ENCODE measurements around the gene ATM.
"Not testable (repeated sequence)": the region's sequence is repeated elsewhere in the genome, so short reads cannot be mapped to it uniquely, and the experiment has no call there.

Gene ATM

DNA sequence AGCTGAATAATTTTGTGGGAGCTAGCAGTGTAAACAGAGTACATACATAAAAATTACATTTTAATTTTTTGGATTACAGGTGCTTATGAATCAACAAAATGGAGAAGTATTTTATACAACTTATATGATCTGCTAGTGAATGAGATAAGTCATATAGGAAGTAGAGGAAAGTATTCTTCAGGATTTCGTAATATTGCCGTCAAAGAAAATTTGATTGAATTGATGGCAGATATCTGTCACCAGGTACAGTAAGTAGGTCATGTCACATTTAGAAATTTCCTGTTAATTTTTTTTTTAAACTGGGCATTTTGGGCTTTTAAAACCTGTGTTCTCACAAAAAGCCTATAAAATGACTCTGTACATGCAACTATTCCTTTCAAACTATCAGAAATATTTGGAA is 24.0 kb downstream of the ATM start:
- peaks cover 25% of the 10 kb centered on the region for H3K36me3 ChIP-seq
- H3K27me3 ChIP-seq: no peaks in the 10 kb centered on the region
- no peak for DNase-seq
- TF ChIP-seq, protein P1, sequence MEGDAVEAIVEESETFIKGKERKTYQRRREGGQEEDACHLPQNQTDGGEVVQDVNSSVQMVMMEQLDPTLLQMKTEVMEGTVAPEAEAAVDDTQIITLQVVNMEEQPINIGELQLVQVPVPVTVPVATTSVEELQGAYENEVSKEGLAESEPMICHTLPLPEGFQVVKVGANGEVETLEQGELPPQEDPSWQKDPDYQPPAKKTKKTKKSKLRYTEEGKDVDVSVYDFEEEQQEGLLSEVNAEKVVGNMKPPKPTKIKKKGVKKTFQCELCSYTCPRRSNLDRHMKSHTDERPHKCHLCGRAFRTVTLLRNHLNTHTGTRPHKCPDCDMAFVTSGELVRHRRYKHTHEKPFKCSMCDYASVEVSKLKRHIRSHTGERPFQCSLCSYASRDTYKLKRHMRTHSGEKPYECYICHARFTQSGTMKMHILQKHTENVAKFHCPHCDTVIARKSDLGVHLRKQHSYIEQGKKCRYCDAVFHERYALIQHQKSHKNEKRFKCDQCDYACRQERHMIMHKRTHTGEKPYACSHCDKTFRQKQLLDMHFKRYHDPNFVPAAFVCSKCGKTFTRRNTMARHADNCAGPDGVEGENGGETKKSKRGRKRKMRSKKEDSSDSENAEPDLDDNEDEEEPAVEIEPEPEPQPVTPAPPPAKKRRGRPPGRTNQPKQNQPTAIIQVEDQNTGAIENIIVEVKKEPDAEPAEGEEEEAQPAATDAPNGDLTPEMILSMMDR (IDR thresholded peaks at IDR 0.05; ENCODE audit: low read depth, low read length): no peak
- H3K9me3 ChIP-seq: no peaks in the 10 kb centered on the region
- H3K4me3 ChIP-seq (ENCODE audit: low read depth, low read length): no peak overlapping the region
- no peaks in the 10 kb centered on the region for H3K4me1 ChIP-seq

DNA sequence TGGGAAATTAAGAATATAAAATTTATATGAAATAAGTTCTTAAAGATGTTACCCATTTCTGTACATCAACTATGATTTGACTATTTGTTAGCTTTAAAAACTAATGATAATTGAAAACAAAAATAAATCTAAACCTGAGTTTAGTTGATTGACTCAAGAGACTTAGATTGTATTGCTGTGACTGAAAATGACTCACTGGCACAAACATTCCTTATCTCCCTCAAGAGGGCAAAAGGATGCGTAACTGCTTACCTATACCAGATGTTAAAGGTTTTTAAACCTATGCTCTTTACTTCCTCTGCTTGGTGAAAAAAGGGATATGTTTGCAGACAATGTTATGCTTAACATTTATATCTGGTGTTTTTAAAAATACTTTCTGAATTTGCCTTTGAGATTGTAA is 30.3 kb downstream of the ATM start:
- no peaks in the 10 kb centered on the region for H3K9me3 ChIP-seq
- H3K4me1 ChIP-seq: no peaks in the 10 kb centered on the region
- H3K4me3 ChIP-seq (ENCODE audit: low read depth, low read length): no peak overlapping the region
- H3K27me3 ChIP-seq: no peaks in the 10 kb centered on the region
- TF ChIP-seq, protein P1 (IDR thresholded peaks at IDR 0.05; ENCODE audit: low read depth, low read length): no peak
- DNase-seq: no peak
- peaks cover 53% of the 10 kb centered on the region for H3K36me3 ChIP-seq

DNA sequence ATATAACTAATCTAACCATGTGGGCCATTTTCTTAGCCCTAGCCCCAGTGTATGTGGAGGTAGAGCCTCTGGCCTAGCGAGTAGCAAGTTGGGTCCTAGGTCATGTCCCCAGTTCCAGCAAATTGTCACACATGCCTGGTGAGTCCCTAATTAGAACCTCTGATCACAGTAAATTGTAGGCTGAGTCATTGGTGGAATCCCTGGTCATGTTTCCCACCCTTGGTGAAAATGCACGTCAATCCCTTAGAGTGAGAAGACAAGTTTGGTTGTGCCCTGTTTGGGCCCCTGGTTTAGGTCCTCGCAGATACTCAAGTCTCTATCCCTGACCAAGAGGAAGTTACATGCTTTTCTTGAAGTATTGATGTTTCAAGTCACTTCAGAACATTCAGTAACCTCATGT is 46.7 kb downstream of the ATM start:
- no peak for DNase-seq
- peaks cover 45% of the 10 kb centered on the region for H3K36me3 ChIP-seq
- no peak overlapping the region for H3K4me3 ChIP-seq (ENCODE audit: low read depth, low read length)
- no peaks in the 10 kb centered on the region for H3K9me3 ChIP-seq
- H3K4me1 ChIP-seq: no peaks in the 10 kb centered on the region
- no peaks in the 10 kb centered on the region for H3K27me3 ChIP-seq
- TF ChIP-seq, protein P1 (IDR thresholded peaks at IDR 0.05; ENCODE audit: low read depth, low read length): no peak

DNA sequence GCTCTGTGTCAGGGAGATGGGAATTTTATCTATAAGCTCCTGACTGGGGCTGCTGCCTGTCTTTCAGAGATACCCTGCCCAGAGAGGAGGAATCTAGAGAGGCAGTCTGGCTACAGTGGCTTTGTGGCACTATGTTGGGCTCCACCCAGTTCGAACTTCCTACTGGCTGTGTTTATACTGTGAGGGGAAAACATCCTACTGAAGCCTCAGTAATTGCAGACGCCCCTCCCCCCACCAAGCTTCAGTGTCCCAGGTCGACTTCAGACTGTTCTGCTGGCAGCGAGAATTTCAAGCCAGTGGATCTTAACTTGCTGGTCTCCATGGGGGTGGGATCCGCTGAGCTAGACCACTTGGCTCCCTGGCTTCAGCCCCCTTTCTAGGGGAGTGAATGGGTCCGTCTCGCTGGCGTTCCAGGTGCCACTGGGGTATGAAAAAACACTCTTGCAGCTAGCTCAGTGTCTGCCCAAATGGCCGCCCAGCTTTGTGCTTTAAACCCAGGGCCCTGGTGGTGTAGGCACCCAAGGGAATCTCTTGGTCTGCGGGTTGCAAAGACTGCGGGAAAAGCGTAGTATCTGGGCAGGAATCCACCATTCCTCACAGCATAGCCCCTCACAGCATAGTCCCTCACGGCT is 54.2 kb downstream of the ATM start:
- H3K9me3 ChIP-seq; H3K4me1 ChIP-seq; H3K4me3 ChIP-seq (ENCODE audit: low read depth, low read length); H3K27me3 ChIP-seq; DNase-seq: not testable (repeated sequence)
- H3K36me3 ChIP-seq: peaks cover 51% of the 10 kb centered on the region

DNA sequence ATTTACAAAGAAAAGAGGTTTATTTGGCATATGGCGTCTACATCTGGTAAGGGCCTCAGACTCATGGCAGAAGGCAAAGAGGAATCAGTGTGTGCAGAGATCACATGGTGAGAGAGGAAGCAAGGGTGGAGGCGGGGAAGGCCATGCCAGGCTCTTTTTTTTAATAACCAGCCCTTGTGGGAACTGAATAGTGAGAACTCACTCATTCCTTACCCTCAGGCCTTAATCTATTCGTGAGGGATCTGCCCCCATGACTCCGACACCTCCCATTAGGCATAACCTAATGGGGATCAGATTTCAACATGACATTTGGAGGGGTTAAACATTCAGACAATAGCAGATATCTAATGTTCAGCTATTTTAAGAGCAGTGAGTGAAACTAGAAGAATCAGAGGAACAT is 55.7 kb downstream of the ATM start:
- no peaks in the 10 kb centered on the region for H3K27me3 ChIP-seq
- no peaks in the 10 kb centered on the region for H3K4me1 ChIP-seq
- H3K4me3 ChIP-seq (ENCODE audit: low read depth, low read length): no peak overlapping the region
- H3K36me3 ChIP-seq: peaks cover 46% of the 10 kb centered on the region
- no peaks in the 10 kb centered on the region; the same call in 1 of the 2 replicates for H3K9me3 ChIP-seq
- TF ChIP-seq, protein P1 (IDR thresholded peaks at IDR 0.05; ENCODE audit: low read depth, low read length): no peak
- no peak for DNase-seq

DNA sequence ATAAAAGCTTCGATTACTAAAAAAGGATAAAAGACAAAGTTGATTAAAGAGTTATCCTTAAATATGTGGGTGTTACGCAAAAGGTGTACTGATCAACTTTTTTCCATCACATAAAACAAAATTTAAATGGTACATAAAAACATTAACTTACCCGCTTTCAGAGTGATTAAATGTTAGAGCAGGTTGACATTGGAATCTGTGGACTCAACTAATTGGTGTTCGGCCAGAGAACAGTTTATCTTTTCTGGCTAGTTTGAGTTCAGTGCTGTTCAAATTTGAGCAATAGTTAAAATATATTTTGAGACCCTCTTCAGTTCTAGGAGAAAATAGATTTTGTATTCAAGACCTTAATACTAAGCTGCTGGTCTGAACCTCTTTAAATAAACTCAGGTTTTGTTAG is 56.1 kb downstream of the ATM start:
- H3K4me3 ChIP-seq (ENCODE audit: low read depth, low read length): no peak overlapping the region
- H3K27me3 ChIP-seq: no peaks in the 10 kb centered on the region
- H3K9me3 ChIP-seq: no peaks in the 10 kb centered on the region; the same call in 1 of the 2 replicates
- peaks cover 44% of the 10 kb centered on the region for H3K36me3 ChIP-seq
- DNase-seq: no peak
- H3K4me1 ChIP-seq: no peaks in the 10 kb centered on the region
- TF ChIP-seq, protein P1 (IDR thresholded peaks at IDR 0.05; ENCODE audit: low read depth, low read length): no peak

Data from BE2C (cell line).